Mucosa of rectum (tissue), 2 donors: ENCODE measurements around the gene TMEM72.

Experiments
- H3K27ac ChIP-seq, 2 donors: one replicate each; pipeline ENCODE4 v1.7.0; 2013; ENCODE audit warnings: inconsistent platforms in 2 of 2, low read depth in 2 of 2, low read length in 2 of 2
- H3K27me3 ChIP-seq, 2 donors: one replicate each; pipeline ENCODE4 v1.7.0; 2013; ENCODE audit warnings: low read length in 2 of 2; ENCODE audit not compliant: control insufficient read depth in 2 of 2, insufficient read depth in 2 of 2
- H3K36me3 ChIP-seq, 2 donors: one replicate each; pipeline ENCODE4 v1.7.0; 2013; ENCODE audit warnings: low read length in 2 of 2; ENCODE audit not compliant: control insufficient read depth in 2 of 2, insufficient read depth in 2 of 2
- H3K4me1 ChIP-seq, 2 donors: one replicate each; pipeline ENCODE4 v1.7.0; 2013; ENCODE audit warnings: low read length in 2 of 2, mild to moderate bottlenecking in 1 of 2; ENCODE audit not compliant: control insufficient read depth in 2 of 2, insufficient read depth in 2 of 2
- H3K4me3 ChIP-seq, 2 donors: one replicate each; pipeline ENCODE4 v1.7.0; 2013; ENCODE audit warnings: low read length in 2 of 2
- H3K9ac ChIP-seq, 2 donors: one replicate each; pipeline ENCODE4 v1.7.0; 2013; ENCODE audit warnings: low read length in 2 of 2, low read depth in 1 of 2, mild to moderate bottlenecking in 1 of 2
- H3K9me3 ChIP-seq, 2 donors: one replicate each; pipeline ENCODE4 v1.7.0; 2013; ENCODE audit warnings: low read length in 2 of 2; ENCODE audit not compliant: control insufficient read depth in 2 of 2
- donor health status: healthy.
- donor health status: Normal muscosa, but diverticular disease.

TMEM72 gene

GRCh38 chr10:44913350-44914081, 2.4 kb downstream of the TMEM72 start:
- H3K4me3 ChIP-seq: no peak overlapping the region
- no peaks in the 10 kb centered on the region for H3K36me3 ChIP-seq
- peaks cover 24 to 38% of the 10 kb centered on the region in 2 donors for H3K4me1 ChIP-seq
- H3K9ac ChIP-seq: no peak overlapping the region
- no peaks in the 10 kb centered on the region for H3K27me3 ChIP-seq
- no peak overlapping the region for H3K27ac ChIP-seq
- H3K9me3 ChIP-seq: no peaks in the 10 kb centered on the region

DNA sequence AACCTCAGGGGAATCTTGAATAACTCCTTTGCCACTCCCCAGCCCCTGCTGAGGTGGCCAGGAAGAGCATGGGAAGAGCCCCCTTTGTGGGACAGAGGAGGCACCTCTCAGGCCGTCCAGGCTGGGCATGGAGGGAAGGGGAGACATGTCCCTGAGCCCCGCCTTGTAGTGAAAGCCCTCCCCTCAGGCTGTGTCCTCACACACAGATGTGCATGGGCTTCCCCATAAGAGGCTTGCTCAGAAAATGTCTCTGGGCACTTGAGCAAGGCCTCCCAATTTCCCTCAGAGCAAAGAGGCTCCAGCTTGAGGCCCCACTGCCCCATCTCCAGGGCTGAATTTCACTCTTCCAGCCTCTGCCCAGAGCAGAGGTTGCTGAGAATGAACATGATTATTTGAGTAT, 3.8 kb downstream of the TMEM72 start:
- Histone ChIP-seq H3K27ac (no peak overlapping the region), H3K36me3 (no peaks in the 10 kb centered on the region), H3K9ac (no peak overlapping the region), H3K9me3 (no peaks in the 10 kb centered on the region), H3K4me3 (no peak overlapping the region), H3K4me1 (peaks cover 17 to 29% of the 10 kb centered on the region in 2 donors), H3K27me3 (no peaks in the 10 kb centered on the region)

DNA sequence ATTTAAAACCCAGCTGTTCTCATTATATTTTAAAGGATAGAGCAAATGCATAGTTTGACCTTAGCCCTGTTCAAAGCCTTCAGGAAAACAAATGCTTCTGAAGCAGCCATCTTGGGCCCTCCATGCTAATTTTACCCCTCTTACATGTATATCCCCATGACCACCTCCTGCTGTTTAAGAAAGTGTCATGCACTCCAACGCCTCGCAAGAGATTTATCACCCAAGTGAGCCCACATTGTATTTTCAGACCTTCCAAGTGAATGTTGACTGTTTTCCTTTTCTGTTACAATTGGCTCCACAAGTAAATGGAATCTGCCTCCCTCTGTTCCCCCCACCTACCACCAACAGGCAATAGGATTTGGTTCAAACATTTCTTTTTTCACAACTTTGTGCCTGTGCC, 5.3 kb downstream of the TMEM72 start:
- Histone ChIP-seq H3K4me1 (peaks cover 14 to 16% of the 10 kb centered on the region in 2 donors), H3K9ac (no peak overlapping the region), H3K36me3 (peaks cover 0 to 1% of the 10 kb centered on the region in 2 donors), H3K9me3 (no peaks in the 10 kb centered on the region), H3K27ac (no peak overlapping the region), H3K4me3 (no peak overlapping the region), H3K27me3 (no peaks in the 10 kb centered on the region)

DNA sequence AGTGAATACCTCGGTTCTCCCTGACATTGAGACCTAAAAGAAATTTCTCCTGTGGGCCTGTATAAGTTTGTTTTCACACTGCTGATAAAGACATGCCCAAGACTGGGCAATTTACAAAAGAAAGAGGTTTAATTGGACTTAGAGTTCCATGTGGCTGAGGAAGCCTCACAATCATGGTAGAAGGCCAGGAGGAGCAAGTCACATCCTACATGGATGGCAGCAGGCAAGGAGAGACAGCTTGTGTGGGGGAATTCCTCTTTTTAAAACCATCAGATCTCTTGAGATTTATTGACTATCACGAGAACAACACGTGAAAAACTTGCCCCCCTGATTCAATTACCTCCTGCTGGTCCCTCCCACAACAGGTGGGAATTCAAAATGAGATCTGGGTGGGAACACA, 6.7 kb downstream of the TMEM72 start:
- H3K27ac ChIP-seq: no peak overlapping the region
- H3K9me3 ChIP-seq: no peaks in the 10 kb centered on the region
- H3K4me1 ChIP-seq: peaks cover 3 to 4% of the 10 kb centered on the region in 2 donors
- H3K27me3 ChIP-seq: no peaks in the 10 kb centered on the region
- no peak overlapping the region for H3K9ac ChIP-seq
- H3K36me3 ChIP-seq: peaks cover 0 to 1% of the 10 kb centered on the region in 2 donors
- no peak overlapping the region for H3K4me3 ChIP-seq

DNA sequence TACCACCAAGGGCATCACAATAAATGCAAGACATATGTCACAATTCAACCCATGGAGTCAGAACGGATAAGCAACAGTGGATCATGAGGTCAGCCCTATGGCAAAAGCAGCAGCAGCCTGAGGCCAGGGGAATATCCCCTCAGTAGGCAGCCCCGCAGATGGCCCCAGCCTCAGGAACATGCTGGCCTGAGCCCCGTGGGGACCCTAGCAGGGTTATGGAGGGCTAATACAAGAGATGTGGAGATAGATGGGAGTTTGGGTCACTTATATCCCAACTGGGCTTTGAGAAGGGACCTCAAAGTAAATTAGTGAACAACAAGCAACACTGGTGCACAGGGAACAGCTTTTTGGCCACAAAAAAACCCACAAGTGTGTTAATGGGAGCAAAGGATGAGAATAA, 9.1 kb downstream of the TMEM72 start:
- H3K4me1 ChIP-seq: no peaks in the 10 kb centered on the region
- H3K27me3 ChIP-seq: no peaks in the 10 kb centered on the region
- no peak overlapping the region for H3K4me3 ChIP-seq
- no peaks in the 10 kb centered on the region for H3K9me3 ChIP-seq
- peaks cover 0 to 1% of the 10 kb centered on the region in 2 donors for H3K36me3 ChIP-seq
- H3K9ac ChIP-seq: no peak overlapping the region
- H3K27ac ChIP-seq: no peak overlapping the region

GRCh38 chr10:44921061-44921460, 9.9 kb downstream of the TMEM72 start:
- H3K36me3 ChIP-seq: peaks cover 0 to 1% of the 10 kb centered on the region in 2 donors
- no peaks in the 10 kb centered on the region for H3K4me1 ChIP-seq
- H3K9me3 ChIP-seq: no peaks in the 10 kb centered on the region
- no peak overlapping the region for H3K27ac ChIP-seq
- H3K27me3 ChIP-seq: no peaks in the 10 kb centered on the region
- no peak overlapping the region for H3K4me3 ChIP-seq
- H3K9ac ChIP-seq: no peak overlapping the region

GRCh38 chr10:44921506-44921905, 10.4 kb downstream of the TMEM72 start:
- Histone ChIP-seq H3K9ac (no peak overlapping the region), H3K4me3 (no peak overlapping the region), H3K27ac (no peak overlapping the region), H3K27me3 (no peaks in the 10 kb centered on the region), H3K36me3 (peaks cover 0 to 1% of the 10 kb centered on the region in 2 donors), H3K9me3 (no peaks in the 10 kb centered on the region), H3K4me1 (no peaks in the 10 kb centered on the region)

DNA sequence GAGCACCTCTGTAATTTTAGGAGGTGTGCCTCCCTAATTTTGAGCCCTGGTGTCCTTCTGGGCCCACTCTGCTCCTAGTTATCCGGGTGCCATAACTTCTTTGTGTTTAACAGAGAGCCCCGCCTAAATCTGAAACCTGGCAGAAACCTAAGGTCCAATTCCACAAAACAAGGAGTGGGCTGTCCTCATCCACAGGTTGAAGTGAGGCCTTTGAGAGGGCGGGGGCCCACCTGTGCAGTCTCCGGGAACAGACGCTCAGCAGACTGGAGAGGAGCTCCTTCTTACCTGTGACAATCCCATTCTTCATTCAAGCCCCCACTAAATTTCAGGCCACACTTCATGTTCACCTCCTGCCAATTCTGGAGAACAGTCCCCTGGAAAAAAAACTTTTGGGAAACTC, 10.9 kb downstream of the TMEM72 start:
- no peak overlapping the region for H3K4me3 ChIP-seq
- no peaks in the 10 kb centered on the region for H3K27me3 ChIP-seq
- no peak overlapping the region for H3K27ac ChIP-seq
- no peak overlapping the region for H3K9ac ChIP-seq
- H3K9me3 ChIP-seq: no peaks in the 10 kb centered on the region
- no peaks in the 10 kb centered on the region for H3K4me1 ChIP-seq
- peaks cover 0 to 1% of the 10 kb centered on the region in 2 donors for H3K36me3 ChIP-seq

- Histone ChIP-seq H3K27me3 (no peaks in the 10 kb centered on the region), H3K27ac (no peak overlapping the region), H3K9ac (no peak overlapping the region), H3K9me3 (no peaks in the 10 kb centered on the region), H3K4me1 (no peaks in the 10 kb centered on the region), H3K4me3 (no peak overlapping the region), H3K36me3 (peaks cover 0 to 1% of the 10 kb centered on the region in 2 donors)
Observed at GRCh38 chr10:44922796-44923545, 11.8 kb downstream of the TMEM72 start.

GRCh38 chr10:44923611-44924010, 12.5 kb downstream of the TMEM72 start:
- Histone ChIP-seq H3K4me1 (no peaks in the 10 kb centered on the region), H3K27ac (no peak overlapping the region), H3K36me3 (peaks cover 0 to 1% of the 10 kb centered on the region in 2 donors), H3K4me3 (no peak overlapping the region), H3K9me3 (no peaks in the 10 kb centered on the region), H3K9ac (no peak overlapping the region), H3K27me3 (no peaks in the 10 kb centered on the region)
